Ovary (tissue), 10 donors: Measurements from ENCODE around the gene ERBIN. TPM values are rescaled to one million over a fixed set of nuclear protein-coding genes. Genes with fewer than 3 reads are reported as not detected.
"Not testable (repeated sequence)": the region's sequence is repeated elsewhere in the genome, so short reads cannot be mapped to it uniquely, and the experiment has no call there.

Source experiments
- DNase-seq, 5 donors: peaks; one replicate each; pipeline ENCODE4 v3.0.0-alpha.2; 2019 to 2020
- H3K27ac ChIP-seq, 2 donors: fragments of 200-600 bp; one replicate each; pipeline versions ENCODE4 v1.5.1 to v1.8.0; 2019 to 2022
- H3K27me3 ChIP-seq: fragments of 200-600 bp; one replicate; pipeline ENCODE4 v1.8.0; 2022
- H3K36me3 ChIP-seq: fragments of 200-600 bp; sonication (generic); one replicate; pipeline ENCODE4 v1.5.1; 2019
- H3K4me1 ChIP-seq: one replicate; pipeline ENCODE4 v1.8.1; 2013; ENCODE audit warnings: mild to moderate bottlenecking, moderate library complexity; ENCODE audit not compliant: insufficient read depth
- H3K4me3 ChIP-seq: fragments of 200-600 bp; sonication (generic); one replicate; pipeline ENCODE4 v1.5.1; 2017
- H3K9me3 ChIP-seq, 2 donors: fragments of 200-600 bp in 1 of 2; sonication (generic) in 1 of 2; one replicate each; pipeline versions ENCODE4 v1.5.1 to v1.8.1; 2013 to 2019; ENCODE audit warnings: mild to moderate bottlenecking in 1 of 2, moderate library complexity in 1 of 2
- CTCF ChIP-seq, 3 donors: fragments of 450-650 bp in 2 of 3; fragments of 200-600 bp in 1 of 3; IDR thresholded peaks; one replicate each; pipeline versions ENCODE4 v1.5.1 to v1.8.0; 2016 to 2022; ENCODE audit warnings: antibody characterized with exemption in 3 of 3, mild to moderate bottlenecking in 1 of 3
- EP300 ChIP-seq: sonication (generic); formaldehyde crosslinking; IDR thresholded peaks from one replicate; pipeline ENCODE4 v1.6.1; 2017; ENCODE audit warnings: antibody characterized with exemption
- POLR2A ChIP-seq: fragments of 450-650 bp; IDR thresholded peaks from one replicate; pipeline ENCODE4 v1.6.1; 2017; ENCODE audit warnings: antibody characterized with exemption, mild to moderate bottlenecking, moderate library complexity
- WGBS, 3 donors: extraction: QIAGEN DNeasy Blood & Tissue Kit in 1 of 3; methylation state at CpG; one replicate each; pipeline versions ENCODE4 v1.1.5 to v1.1.7; 2013 to 2017; 5-methylcytosine and 5-hydroxymethylcytosine counted together
- intact Hi-C, 4 donors: fragments of 100-400 bp; cut with DNase I; formaldehyde crosslinking; loops; one replicate each; pipeline versions ENCODE4 v1.11.0 to v1.15.1; 2022 to 2023
- long read RNA-seq, 3 donors: library from polyadenylated mRNA in 2 of 3; unstranded in 2 of 3; transcript quantifications; one replicate each; pipeline ENCODE4 v2.0.0 and lab custom pipeline, GENCODE V29; 2021 to 2026
- polyA plus RNA-seq, 2 donors: library from polyadenylated mRNA; stranded (reverse); fragments of 200-250 nt in 1 of 2; fragments of 350-450 nt in 1 of 2; fragmentation: Illumina TruSeq in 1 of 2; extraction: RNeasy Lipid Tissue Mini Kit (QIAGEN cat#74804) in 1 of 2; gene quantifications; one replicate each; pipeline ENCODE4 v1.2.3, GENCODE V29; 2013 to 2014
- total RNA-seq, 7 donors: library from RNA; depleted of rRNA in 2 of 7; stranded (reverse); fragments of >200 nt in 2 of 7; fragmentation: NEBNext Ultra II Directional in 3 of 7; extraction: Animal tissue kit (Norgen Biotek cat#: 25700) in 3 of 7; gene quantifications; one replicate each; pipeline versions ENCODE4 v1.1.0 to v1.2.4, GENCODE V29; 2016 to 2023
- donor health status: DM: no; HTN: no; CAD: no; lungs with moderate emphysema.
- donor health status: DM: no; HTN: no; CAD: no.
- donor health status: Bipolar disorder and iron deficiency.
- donor health status: DM: yes; HTN: yes; CAD: no.
- donor health status: DM: no; HTN: no; CAD: no.
- donor health status: DM: yes; HTN: yes; CAD: no.

ERBIN gene
- total RNA-seq (10 to 100 TPM; 46.1 to 67.9 (median 63.2) TPM), polyA plus RNA-seq (10 to 100 TPM; 20.2 to 31.0 TPM)
- long read RNA-seq, donor 1, partial matches to known transcripts, result 10 of 22 reads
- long read RNA-seq, donor 1, other reads (novel, unspliced or antisense), result 12 of 22 reads
- long read RNA-seq, donor 2, partial matches to known transcripts, result 21 of 22 reads
- long read RNA-seq, donor 2, other reads (novel, unspliced or antisense), result 0 of 22 reads
- long read RNA-seq, donor 3, full-length matches to known transcripts, result 47 of 79 reads
- long read RNA-seq, donor 3, partial matches to known transcripts, result 10 of 79 reads
- long read RNA-seq, donor 3, other reads (novel, unspliced or antisense), result 22 of 79 reads

- intact Hi-C loops, result loop anchor here (5.0 to 10.0 kb wide), 2 partner anchors 216 to 218 kb away; partner anchors contain the start of gene SREK1 (in 4 of the 4)
- peak within 1 kb of the TSS; percentile 62 for H3K4me3 ChIP-seq
- peak within 1 kb of the TSS; percentile 97 to 99 for H3K27ac ChIP-seq
- no peaks in the 10 kb centered on the region for H3K36me3 ChIP-seq
- DNase-seq, result peak; percentile 83 to 86 (median 85)
- H3K9me3 ChIP-seq, result no peaks in the 10 kb centered on the region
- no peaks in the 10 kb centered on the region for H3K4me1 ChIP-seq
- no peak for TF ChIP-seq CTCF (IDR thresholded peaks at IDR 0.05)
- TF ChIP-seq EP300, result no peak
- peak; percentile 63 for TF ChIP-seq POLR2A
- no peaks in the 10 kb centered on the region for H3K27me3 ChIP-seq
- WGBS, 3 donors, result 0 to 1% (median 0%) methylated on average over 41 to 45 of the region's 45 CpGs
Measured at GRCh38 chr5:65926276-65926783, at the start of gene ERBIN. ERBIN (plus strand) TSS chr5:65926575; CDS start chr5:65992719, 66,144 bp downstream.

- Histone ChIP-seq H3K4me3 (no peak overlapping the region), H3K27ac (no peak overlapping the region), H3K9me3 (no peaks in the 10 kb centered on the region), H3K36me3 (no peaks in the 10 kb centered on the region), H3K4me1 (no peaks in the 10 kb centered on the region), H3K27me3 (no peaks in the 10 kb centered on the region)
- 86 to 89% (median 88%) methylated on average over 4 of the region's 4 CpGs for WGBS, 3 donors
- intact Hi-C loops, result loop anchor here in 1 of 4 donors (5.0 kb wide), 1 partner anchor 1855 kb away; no protein-coding TSS in a partner anchor
- TF ChIP-seq POLR2A (no peak), CTCF (IDR thresholded peaks at IDR 0.05) (no peak), EP300 (no peak)
- no peak for DNase-seq
Measured at GRCh38 chr5:65876970-65877369, 49.4 kb upstream of the ERBIN start.

GRCh38 chr5:65879668-65880256 lies 46.6 kb upstream of the ERBIN start:
- intact Hi-C loops, result loop anchor here in 1 of 4 donors (5.0 kb wide), 1 partner anchor 1853 kb away; no protein-coding TSS in a partner anchor
- not testable (repeated sequence) for H3K27me3 ChIP-seq, H3K36me3 ChIP-seq, H3K9me3 ChIP-seq, H3K4me3 ChIP-seq, H3K27ac ChIP-seq, H3K4me1 ChIP-seq, DNase-seq
- WGBS, 3 donors, result 79 to 88% (median 86%) methylated on average over 8 of the region's 8 CpGs

GRCh38 chr5:65880496-65881072 lies 45.8 kb upstream of the ERBIN start:
- TF ChIP-seq EP300 (no peak), POLR2A (no peak), CTCF (IDR thresholded peaks at IDR 0.05) (no peak)
- Histone ChIP-seq H3K27me3 (no peaks in the 10 kb centered on the region), H3K9me3 (no peaks in the 10 kb centered on the region), H3K4me3 (no peak overlapping the region), H3K27ac (no peak overlapping the region), H3K4me1 (no peaks in the 10 kb centered on the region), H3K36me3 (no peaks in the 10 kb centered on the region)
- DNase-seq, result no peak
- 28 to 42% (median 32%) methylated on average over 3 of the region's 3 CpGs for WGBS, 3 donors
- intact Hi-C loops, result no loop called here
